H9 (cell line): ENCODE results near the gene WHRN. TPM values are rescaled to one million over a fixed set of nuclear protein-coding genes. Genes with fewer than 3 reads are reported as not detected.

ENCODE experiments used
- DNase-seq: peaks from one replicate; pipeline ENCODE4 v3.0.0-alpha.2; 2017
- H2AFZ ChIP-seq: one replicate; pipeline ENCODE4 v1.6.1; 2013; ENCODE audit warnings: mild to moderate bottlenecking, low read length, control low read depth, moderate library complexity
- H2AK5ac ChIP-seq: 2 replicates; pipeline ENCODE4 v1.6.1; 2013; ENCODE audit warnings: low read length, control low read depth, mixed read lengths; ENCODE audit not compliant: insufficient read length
- H2BK120ac ChIP-seq: one replicate; pipeline ENCODE4 v1.6.1; 2013; ENCODE audit warnings: low read depth, mild to moderate bottlenecking, low read length, control low read depth, inconsistent platforms; ENCODE audit not compliant: poor library complexity, severe bottlenecking
- H2BK12ac ChIP-seq: 2 replicates; pipeline ENCODE4 v1.6.1; 2013; ENCODE audit warnings: low read length, control low read depth, mixed read lengths, low read depth; ENCODE audit not compliant: insufficient read length
- H2BK15ac ChIP-seq: 2 replicates; pipeline ENCODE4 v1.6.1; 2013; ENCODE audit warnings: low read depth, low read length, control low read depth
- H2BK20ac ChIP-seq: one replicate; pipeline ENCODE4 v1.6.1; 2013; ENCODE audit warnings: low read depth, mild to moderate bottlenecking, low read length, control low read depth, inconsistent platforms; ENCODE audit not compliant: poor library complexity, severe bottlenecking
- H2BK5ac ChIP-seq: 2 replicates; pipeline ENCODE4 v1.6.1; 2013; ENCODE audit warnings: low read length, control low read depth, mixed read lengths; ENCODE audit not compliant: insufficient read length
- H3K14ac ChIP-seq: 2 replicates; pipeline ENCODE4 v1.6.1; 2013; ENCODE audit warnings: low read length, control low read depth; ENCODE audit not compliant: insufficient read depth
- H3K18ac ChIP-seq: 2 replicates; pipeline ENCODE4 v1.6.1; 2013; ENCODE audit warnings: low read depth, mild to moderate bottlenecking, mixed read lengths, low read length, control low read depth; ENCODE audit not compliant: insufficient read length
- H3K23ac ChIP-seq: 2 replicates; pipeline ENCODE4 v1.6.1; 2013; ENCODE audit warnings: low read length, control low read depth, mixed read lengths, low read depth; ENCODE audit not compliant: insufficient read length
- H3K23me2 ChIP-seq: 2 replicates; pipeline ENCODE4 v1.6.1; 2013; ENCODE audit warnings: low read depth, mild to moderate bottlenecking, mixed read lengths, low read length, control low read depth; ENCODE audit not compliant: insufficient read length, poor library complexity, severe bottlenecking
- H3K27ac ChIP-seq: 2 replicates; pipeline ENCODE4 v1.5.1; 2013; ENCODE audit warnings: low read length, control low read depth, mixed read lengths, low read depth; ENCODE audit not compliant: insufficient read length
- H3K27me3 ChIP-seq: 2 replicates; pipeline ENCODE4 v1.6.1; 2013; ENCODE audit warnings: low read length, control low read depth, inconsistent platforms; ENCODE audit not compliant: insufficient read depth
- H3K4ac ChIP-seq: 2 replicates; pipeline ENCODE4 v1.6.1; 2013; ENCODE audit warnings: low read depth, mild to moderate bottlenecking, control low read depth, inconsistent platforms, low read length, moderate library complexity
- H3K4me1 ChIP-seq: 2 replicates; pipeline ENCODE4 v1.6.1; 2013; ENCODE audit warnings: low read length, control low read depth, inconsistent platforms; ENCODE audit not compliant: insufficient read depth
- H3K4me2 ChIP-seq: 2 replicates; pipeline ENCODE4 v1.6.1; 2013; ENCODE audit warnings: low read length, control low read depth, mixed read lengths; ENCODE audit not compliant: insufficient read length, insufficient read depth
- H3K56ac ChIP-seq: 2 replicates; pipeline ENCODE4 v1.6.1; 2013; ENCODE audit warnings: low read depth, mild to moderate bottlenecking, mixed read lengths, low read length, control low read depth; ENCODE audit not compliant: insufficient read length
- H3K79me1 ChIP-seq: 2 replicates; pipeline ENCODE4 v1.6.1; 2013; ENCODE audit warnings: low read depth, mild to moderate bottlenecking, moderate library complexity, low read length, control low read depth, inconsistent platforms; ENCODE audit not compliant: insufficient read depth, poor library complexity, severe bottlenecking
- H3K79me2 ChIP-seq: 2 replicates; pipeline ENCODE4 v1.6.1; 2013; ENCODE audit warnings: low read length, control low read depth, inconsistent platforms; ENCODE audit not compliant: insufficient read depth
- H3K9ac ChIP-seq: 2 replicates; pipeline ENCODE4 v1.6.1; 2013; ENCODE audit warnings: low read length, control low read depth, mixed read lengths; ENCODE audit not compliant: insufficient read length; ENCODE audit errors: extremely low read depth
- H3K9me3 ChIP-seq: one replicate; pipeline ENCODE4 v1.6.1; 2013; ENCODE audit warnings: low read depth, low read length, inconsistent platforms; ENCODE audit not compliant: control insufficient read depth
- H3T11ph ChIP-seq: one replicate; pipeline ENCODE4 v1.6.1; 2013; ENCODE audit warnings: mild to moderate bottlenecking, low read length, control low read depth, inconsistent platforms
- H4K20me1 ChIP-seq: one replicate; pipeline ENCODE4 v1.6.1; 2013; ENCODE audit not compliant: control insufficient read depth, insufficient read length, insufficient read depth
- H4K5ac ChIP-seq: 2 replicates; pipeline ENCODE4 v1.6.1; 2013; ENCODE audit warnings: low read depth, mild to moderate bottlenecking, mixed read lengths, low read length, control low read depth; ENCODE audit not compliant: insufficient read length
- H4K8ac ChIP-seq: replicated peaks from 2 replicates; pipeline ENCODE4 v1.6.1; 2013; ENCODE audit warnings: low read length, control low read depth, mixed read lengths, low read depth; ENCODE audit not compliant: insufficient read length
- H4K91ac ChIP-seq: 2 replicates; pipeline ENCODE4 v1.6.1; 2013; ENCODE audit warnings: low read depth, mild to moderate bottlenecking, moderate library complexity, mixed read lengths, low read length, control low read depth; ENCODE audit not compliant: insufficient read length
- H3K27ac Mint-ChIP-seq, 3 experiments: 2 replicates in 2 of 3; 3 replicates in 1 of 3; pipeline ENCODE4 v1.8.0; 2020 to 2021; ENCODE audit warnings: mixed read lengths in 3 of 3, mild to moderate bottlenecking in 1 of 3, moderate library complexity in 1 of 3
- H3K27me3 Mint-ChIP-seq: 2 replicates; pipeline ENCODE4 v1.8.0; 2021; ENCODE audit warnings: low read depth, mild to moderate bottlenecking, moderate library complexity, mixed read lengths
- H3K36me3 Mint-ChIP-seq, 3 experiments: 2 replicates in 2 of 3; 3 replicates in 1 of 3; pipeline ENCODE4 v1.8.0; 2020 to 2021; ENCODE audit warnings: low read depth in 3 of 3, mixed read lengths in 3 of 3; ENCODE audit not compliant: insufficient read depth in 1 of 3
- H3K4me1 Mint-ChIP-seq, 2 experiments: 2 replicates each; pipeline ENCODE4 v1.8.0; 2020; ENCODE audit warnings: mixed read lengths in 2 of 2
- H3K4me3 Mint-ChIP-seq, 2 experiments: 2 replicates in 1 of 2; 3 replicates in 1 of 2; pipeline ENCODE4 v1.8.0; 2020 to 2021; ENCODE audit warnings: mild to moderate bottlenecking in 2 of 2, mixed read lengths in 2 of 2, moderate library complexity in 1 of 2
- H3K9me3 Mint-ChIP-seq, 2 experiments: 2 replicates in 1 of 2; 3 replicates in 1 of 2; pipeline ENCODE4 v1.8.0; 2020; ENCODE audit warnings: mild to moderate bottlenecking in 2 of 2, mixed read lengths in 2 of 2, moderate library complexity in 1 of 2
- CTCF ChIP-seq: fragments of 200-600 bp; sonication (generic); conservative IDR thresholded peaks from 3 replicates; pipeline ENCODE4 v1.8.0; 2021; ENCODE audit warnings: antibody characterized with exemption, mild to moderate bottlenecking
- WGBS: extraction: QIAGEN DNeasy Blood & Tissue Kit; methylation state at CpG from one replicate; pipeline ENCODE4 v1.1.7; 2013; ENCODE audit warnings: missing lambda C conversion rate, low lambda C conversion rate, mixed read lengths; ENCODE audit not compliant: insufficient read length; ENCODE audit errors: extremely low coverage; 5-methylcytosine and 5-hydroxymethylcytosine counted together
- total RNA-seq: library from RNA; stranded (reverse); gene quantifications from 2 replicates; pipeline ENCODE4 v1.2.1, GENCODE V29; 2021

WHRN gene
- total RNA-seq, 1 experiment from 2014 or later, result 2.2 TPM

- no peaks in the 10 kb centered on the region; the same call in 1 of the 2 replicates for H3K4me1 ChIP-seq
- H3K4me2 ChIP-seq, result no peak overlapping the region
- H2BK12ac ChIP-seq, result no peak overlapping the region
- no peaks in the 10 kb centered on the region for H3K9me3 ChIP-seq
- no peak overlapping the region for H4K5ac ChIP-seq
- no peaks in the 10 kb centered on the region for H3K23me2 ChIP-seq
- Mint-ChIP-seq H3K4me1 (peaks cover 27 to 40% of the 10 kb centered on the region in 2 experiments), H3K9me3 (no peaks in the 10 kb centered on the region; a peak in 1 of 5 replicates), H3K36me3 (peaks cover 0 to 9% (median 0%) of the 10 kb centered on the region in 3 experiments; a peak in 4 of 7 replicates), H3K4me3 (peak overlapping the region in 1 of 2 experiments; percentile 32; a peak in 1 of 5 replicates), H3K27ac (peak overlapping the region in 1 of 3 experiments; percentile 23; a peak in 1 of 7 replicates), H3K27me3 (no peaks in the 10 kb centered on the region; the same call in 1 of the 2 replicates)
- no peak overlapping the region for H3K27ac ChIP-seq
- no peak overlapping the region for H4K8ac ChIP-seq
- no peak overlapping the region for H2AFZ ChIP-seq
- H2BK15ac ChIP-seq, result no peak overlapping the region
- no peak overlapping the region for H3K23ac ChIP-seq
- TF ChIP-seq CTCF, result no peak
- H3K9ac ChIP-seq, result no peak overlapping the region
- H3K18ac ChIP-seq, result no peak overlapping the region
- no peaks in the 10 kb centered on the region for H3K27me3 ChIP-seq
- no peak overlapping the region for H3K56ac ChIP-seq
- no peaks in the 10 kb centered on the region for H4K20me1 ChIP-seq
- H2BK20ac ChIP-seq, result no peak overlapping the region
- no peak for DNase-seq
- H3K79me1 ChIP-seq, result no peaks in the 10 kb centered on the region
- no peak overlapping the region for H3T11ph ChIP-seq
- H3K4ac ChIP-seq, result no peak overlapping the region
- H3K14ac ChIP-seq, result no peak overlapping the region
- no peak overlapping the region for H2BK120ac ChIP-seq
- no peak overlapping the region for H4K91ac ChIP-seq
- H2BK5ac ChIP-seq, result no peak overlapping the region
- no peaks in the 10 kb centered on the region for H3K79me2 ChIP-seq
- WGBS, result no CpG with 5 or more reads among the region's 5 CpGs
- no peak overlapping the region for H2AK5ac ChIP-seq
These were observed 109.5 kb downstream of the WHRN start for GRCh38 chr9:114395768-114396167.
